GM21381 (cell line): ENCODE data around the gene NRXN2.

Source experiments
- ATAC-seq: cut with Tn5 transposase; IDR thresholded peaks from one replicate; pipeline ENCODE4 v1.9.1; 2021; ENCODE audit warnings: mild to moderate bottlenecking, moderate library complexity; ENCODE audit not compliant: unreplicated experiment

The NRXN2 gene

GRCh38 chr11:64723117-64723906, at the start of gene NRXN2:
Gene NRXN2 (minus strand): TSS chr11:64723197. CDS start chr11:64713699, 9,498 bp downstream.
- peak; percentile 80 for ATAC-seq

GRCh38 chr11:64772303-64773018, 49.5 kb upstream of the NRXN2 start:
- ATAC-seq: no peak

- no peak for ATAC-seq
Measured at GRCh38 chr11:64771861-64772260, 48.9 kb upstream of the NRXN2 start.

GRCh38 chr11:64770120-64770519, 47.1 kb upstream of the NRXN2 start:
- ATAC-seq: no peak

DNA sequence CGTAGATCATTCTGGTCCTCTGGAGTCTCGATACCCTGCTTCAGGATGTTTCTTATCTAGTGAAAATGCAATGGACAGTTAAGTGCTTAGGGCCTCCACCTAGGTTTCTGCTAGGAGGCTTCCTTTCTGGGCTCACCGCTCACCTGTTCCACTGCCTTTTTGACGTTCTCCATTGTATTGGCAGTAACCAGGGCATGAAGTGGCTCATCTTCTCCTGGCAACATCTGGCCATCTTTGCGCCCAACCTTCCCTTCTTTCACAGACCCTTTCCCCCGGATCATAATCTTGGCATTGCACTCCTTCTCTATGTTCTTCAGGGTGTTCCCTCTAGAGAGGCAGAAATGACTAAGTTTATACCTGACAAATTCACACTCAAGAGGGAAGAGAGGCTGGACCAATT, 46.3 kb upstream of the NRXN2 start:
- no peak for ATAC-seq

DNA sequence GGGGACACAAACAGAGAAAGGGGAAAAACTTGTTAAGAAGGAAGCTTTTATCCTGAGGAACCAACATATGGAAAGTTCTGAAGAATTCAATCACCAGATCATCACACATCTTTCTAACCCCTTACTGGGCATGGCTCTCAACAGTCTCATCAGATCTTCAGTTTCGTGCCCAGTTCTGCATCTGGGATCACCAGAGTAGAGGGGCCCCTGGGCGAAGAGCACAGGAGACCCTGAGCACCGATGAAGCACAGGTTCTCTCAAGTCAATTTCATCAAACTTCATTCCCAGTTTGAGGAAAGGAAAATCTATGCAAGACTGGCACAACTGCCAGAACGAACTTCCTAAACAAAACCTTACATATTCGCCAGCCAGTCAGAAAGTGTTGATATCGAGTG, 45.3 kb upstream of the NRXN2 start:
- ATAC-seq: no peak

- no peak for ATAC-seq
Measured at GRCh38 chr11:64767344-64768299, 44.6 kb upstream of the NRXN2 start.

- ATAC-seq: no peak
Measured at GRCh38 chr11:64766881-64767280, 43.9 kb upstream of the NRXN2 start.

- no peak for ATAC-seq
Measured at GRCh38 chr11:64765851-64766665, 43.1 kb upstream of the NRXN2 start.

GRCh38 chr11:64765291-64765850, 42.4 kb upstream of the NRXN2 start:
- ATAC-seq: no peak

GRCh38 chr11:64764753-64765152, 41.8 kb upstream of the NRXN2 start:
- ATAC-seq: no peak

DNA sequence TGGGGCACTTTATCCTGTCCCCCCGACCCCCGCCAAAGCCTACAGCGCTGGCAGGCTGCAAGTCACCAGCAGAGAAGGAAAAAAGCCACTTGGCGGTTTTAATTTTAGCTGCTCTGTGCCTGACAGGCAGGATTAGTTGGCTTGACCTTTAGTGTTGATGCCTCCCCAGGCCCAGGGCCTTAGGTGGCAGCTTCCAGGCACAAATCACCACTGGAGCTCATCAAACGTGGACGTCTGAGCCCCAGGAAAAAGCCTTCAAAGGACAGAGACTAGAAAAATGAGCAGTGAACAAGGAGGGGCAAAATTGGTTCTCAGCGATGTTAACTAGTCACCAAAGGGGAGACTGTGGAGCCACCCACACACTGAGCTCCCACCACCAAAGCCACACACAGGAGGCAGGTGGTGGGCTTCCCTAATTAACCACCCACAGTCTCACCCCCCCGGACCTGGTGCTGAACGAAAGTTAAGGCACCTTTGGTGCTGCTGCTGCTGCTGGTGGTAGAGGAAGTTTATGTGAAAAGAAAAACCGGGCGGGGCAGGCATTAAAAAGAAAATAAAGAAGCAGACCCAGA, 41.1 kb upstream of the NRXN2 start:
- no peak for ATAC-seq

GRCh38 chr11:64763526-64764039, 40.6 kb upstream of the NRXN2 start:
- no peak for ATAC-seq

GRCh38 chr11:64762674-64763525, 39.9 kb upstream of the NRXN2 start:
- no peak for ATAC-seq

DNA sequence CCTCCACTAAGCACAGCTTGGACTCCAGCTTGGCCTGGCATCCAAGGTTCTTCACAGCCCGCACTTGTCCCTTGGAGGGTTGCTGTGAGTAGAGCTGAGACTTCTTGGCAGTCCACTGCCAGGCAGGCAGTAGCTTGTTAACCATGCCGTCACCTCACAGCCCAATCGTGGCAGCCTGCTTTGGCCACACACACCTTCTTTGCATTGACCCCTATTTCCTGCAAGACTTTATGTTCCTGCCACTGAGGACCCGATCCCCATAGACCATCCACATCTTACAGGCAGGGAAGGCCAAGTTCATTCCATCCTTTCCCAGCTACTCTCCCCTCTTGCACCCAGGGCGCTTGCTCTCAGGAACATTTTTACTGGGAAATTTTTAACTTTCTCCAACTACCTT, 39.3 kb upstream of the NRXN2 start:
- ATAC-seq: no peak

DNA sequence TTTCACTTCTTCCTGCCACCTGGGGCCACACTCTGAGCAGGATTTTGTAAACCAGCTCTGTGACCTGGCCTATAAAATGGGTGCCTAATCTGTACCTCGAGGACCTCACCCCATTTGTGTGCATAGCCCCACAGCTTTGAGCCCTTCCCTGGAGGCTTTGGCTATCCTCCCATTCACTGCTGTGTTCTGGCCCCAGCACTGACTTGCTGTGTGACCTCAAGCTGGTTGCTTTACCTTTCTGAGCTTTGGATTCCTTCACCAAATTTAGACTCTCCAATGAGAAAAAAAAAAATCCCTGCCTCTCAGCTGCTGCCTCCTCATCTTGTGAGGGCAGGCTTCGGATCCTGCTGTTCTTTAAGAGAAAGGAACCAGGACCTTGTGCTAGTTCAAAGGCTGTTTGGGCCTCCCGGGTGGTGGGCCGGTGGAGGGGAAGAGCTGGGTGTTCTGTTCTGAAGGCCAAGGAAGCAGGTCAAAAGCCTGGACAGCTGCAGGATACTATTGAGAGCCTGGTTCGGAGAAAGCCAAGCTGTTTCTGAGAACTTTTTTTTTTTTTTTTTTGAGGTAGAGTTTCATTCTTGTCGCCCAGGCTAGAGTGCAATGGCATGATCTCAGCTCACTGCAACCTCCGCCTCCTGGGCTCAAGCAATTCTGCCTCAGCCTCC, 37.9 kb upstream of the NRXN2 start:
- no peak for ATAC-seq

DNA sequence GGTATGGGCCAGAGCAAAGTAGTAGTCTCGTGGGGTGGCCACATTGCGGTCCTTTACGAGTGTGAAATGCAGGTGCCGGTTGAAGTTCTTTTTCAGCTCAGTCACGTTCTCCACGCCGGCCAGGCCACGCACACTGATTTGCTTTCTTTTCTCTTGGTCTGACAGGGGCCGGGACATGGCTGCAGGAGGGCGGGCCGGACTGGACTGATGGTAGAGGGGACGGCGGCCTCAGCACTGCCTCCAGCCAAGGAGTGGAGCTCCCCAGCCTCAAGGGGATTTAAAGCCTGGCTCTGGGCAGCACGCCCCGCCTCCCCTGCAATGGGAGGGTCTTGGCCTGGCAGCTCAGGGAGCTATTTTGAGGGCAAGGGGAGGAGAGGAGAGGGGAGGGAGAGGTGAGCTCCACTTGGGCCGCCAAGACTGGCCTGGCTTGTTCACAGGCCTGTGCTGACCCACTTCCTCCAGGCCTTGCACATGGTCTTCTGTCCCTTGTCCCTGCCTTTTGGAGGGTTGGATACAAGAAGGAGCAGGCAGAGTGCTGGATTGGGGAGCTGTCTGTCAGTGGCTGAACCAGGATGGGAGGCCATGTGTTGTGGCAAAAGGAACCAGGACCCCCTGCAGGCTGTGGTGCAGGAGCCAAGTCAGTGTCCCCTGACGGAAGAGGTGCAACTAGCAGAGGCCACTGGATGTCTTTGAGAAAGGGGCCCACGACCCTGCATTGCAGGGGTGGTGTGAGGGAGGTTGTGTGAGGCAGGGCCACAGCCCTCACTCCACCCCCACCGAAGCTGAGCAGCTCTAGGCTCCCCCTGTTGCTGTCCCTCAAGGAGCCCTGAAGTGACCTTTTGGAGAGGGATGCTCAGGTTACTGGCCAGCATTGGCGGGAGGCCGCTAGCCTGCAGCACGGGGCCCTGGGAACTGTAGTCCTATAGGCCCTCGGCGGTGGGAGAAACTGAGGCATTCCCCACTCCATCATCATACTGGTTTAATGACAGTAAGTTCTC, 37.0 kb upstream of the NRXN2 start, which contains the start of gene PYGM:
Gene PYGM, minus strand, starts transcription at position 253 of the 998 bp plus-strand sequence. Its CDS starts 76 bp downstream, at position 177.
- ATAC-seq: no peak
